GM19452 (cell line): ENCODE measurements around the gene CMTM7.
"Not testable (repeated sequence)": the region's sequence is repeated elsewhere in the genome, so short reads cannot be mapped to it uniquely, and the experiment has no call there.

Source experiments
- ATAC-seq: cut with Tn5 transposase; IDR thresholded peaks from one replicate; pipeline ENCODE4 v1.9.1; 2021; ENCODE audit not compliant: unreplicated experiment

CMTM7 gene

GRCh38 chr3:32455609-32456428 lies 64.2 kb downstream of the CMTM7 start:
- ATAC-seq, result no peak

GRCh38 chr3:32456429-32457130 lies 64.9 kb downstream of the CMTM7 start:
- no peak for ATAC-seq

- no peak for ATAC-seq
These were observed 66.4 kb downstream of the CMTM7 start for GRCh38 chr3:32457971-32458471.

GRCh38 chr3:32459450-32459849 lies 67.8 kb downstream of the CMTM7 start:
- no peak for ATAC-seq

GRCh38 chr3:32460031-32460749 lies 68.5 kb downstream of the CMTM7 start:
- ATAC-seq, result peak; percentile 87

GRCh38 chr3:32460817-32461496 lies 69.3 kb downstream of the CMTM7 start:
- ATAC-seq, result not testable (repeated sequence)

GRCh38 chr3:32462191-32462986 lies 70.7 kb downstream of the CMTM7 start:
- ATAC-seq, result not testable (repeated sequence)

- ATAC-seq, result not testable (repeated sequence)
These were observed 71.8 kb downstream of the CMTM7 start for GRCh38 chr3:32463415-32463814.

GRCh38 chr3:32464726-32465125 lies 73.1 kb downstream of the CMTM7 start:
- ATAC-seq, result not testable (repeated sequence)

GRCh38 chr3:32466808-32467207 lies 75.2 kb downstream of the CMTM7 start:
- not testable (repeated sequence) for ATAC-seq

GRCh38 chr3:32467333-32468070 lies 75.8 kb downstream of the CMTM7 start:
- ATAC-seq, result peak; percentile 77

GRCh38 chr3:32469151-32469874 lies 77.7 kb downstream of the CMTM7 start:
- ATAC-seq, result peak; percentile 34

- no peak for ATAC-seq
These were observed 78.7 kb downstream of the CMTM7 start for GRCh38 chr3:32470362-32470761.

- ATAC-seq, result no peak
These were observed 79.6 kb downstream of the CMTM7 start for GRCh38 chr3:32471246-32471645.

- ATAC-seq, result not testable (repeated sequence)
These were observed 80.5 kb downstream of the CMTM7 start for GRCh38 chr3:32472151-32472550.

- no peak for ATAC-seq
These were observed 82.5 kb downstream of the CMTM7 start for GRCh38 chr3:32474201-32474600.

GRCh38 chr3:32480604-32481003 lies 89.0 kb downstream of the CMTM7 start:
- ATAC-seq, result no peak

GRCh38 chr3:32481791-32482631 lies 90.4 kb downstream of the CMTM7 start:
- ATAC-seq, result no peak
